ENCODE data around the gene BTF3. TPM values are rescaled to one million over a fixed set of nuclear protein-coding genes. Genes with fewer than 3 reads are reported as not detected.

The BTF3 gene
- total and polyA plus RNA-seq, 2 of the 13 experiments (the other 11 are each of a cell fraction or from before 2014, with no cell fraction given) = 557 to 698 TPM

- H3K27me3 ChIP-seq (ENCODE audit: control insufficient read depth in 1 of 2, insufficient read depth in 2 of 2, low read length in 2 of 2) = no peaks in the 10 kb centered on the region
- H3K9me3 ChIP-seq (ENCODE audit: low read length) = no peaks in the 10 kb centered on the region
- FAIRE-seq = no peak
- no peak for ATAC-seq
- H3K9ac ChIP-seq (ENCODE audit: insufficient read depth, low read depth, low read length) = no peak overlapping the region
- in situ Hi-C loops (cut with HindIII; ENCODE audit: extremely low pct_ligation_motif_present, low pct_unique_long_range_greater_than_20kb) = no loop called here
- POLR2A ChIA-PET = no interaction called here
- no peaks in the 10 kb centered on the region for H3K79me2 ChIP-seq (ENCODE audit: insufficient read depth, low read length)
- H3K4me3 ChIP-seq (replicated peaks in 1 of 3; ENCODE audit: insufficient read depth in 1 of 3, low read depth in 2 of 3, low read length in 3 of 3) = no peak overlapping the region
- no peak for DNase-seq (ENCODE audit: low spot score)
- 4% methylated on average over 1 of the region's 1 CpG for WGBS (ENCODE audit: low lambda C conversion rate)
- no peaks in the 10 kb centered on the region for H4K20me1 ChIP-seq (ENCODE audit: insufficient read depth, low read length)
- H3K4me2 ChIP-seq (ENCODE audit: low read depth, low read length) = no peak overlapping the region
- no peaks in the 10 kb centered on the region for H3K36me3 ChIP-seq (replicated peaks in 1 of 2; ENCODE audit: control insufficient read depth in 1 of 2, insufficient read depth in 2 of 2, low read length in 2 of 2)
- BruUV-seq (replicated peaks) = no TSS peak
- no peak overlapping the region for H2AFZ ChIP-seq (ENCODE audit: low read length)
- CTCF ChIA-PET (ENCODE audit: low intra/inter-chr PET ratio, low total read pairs) = no interaction called here
- intact Hi-C loops (cut with micrococcal nuclease; ENCODE audit: unreplicated experiment) = no loop called here
- no peak for TF ChIP-seq ZNF780A (CRISPR knock-in tag; IDR thresholded peaks at IDR 0.05)
- TF ChIP-seq CEBPB (IDR thresholded peaks at IDR 0.05; ENCODE audit: borderline replicate concordance, low read depth, low read length) = 0 out of 2 replicates have a peak, but pooled peaks have one; percentile 6
- H3K4me1 ChIP-seq (ENCODE audit: insufficient read depth, low read length) = peaks cover 32% of the 10 kb centered on the region
- H3K27ac ChIP-seq (ENCODE audit: extremely low read length, insufficient read depth, low read length) = no peak overlapping the region
These were observed 25.6 kb downstream of the BTF3 start for GRCh38 chr5:73523861-73524260.

GRCh38 chr5:73525606-73526203 is 27.5 kb downstream of the BTF3 start:
- DNase-seq (ENCODE audit: low spot score) (no peak), FAIRE-seq (peak; percentile 8), ATAC-seq (no peak)
- peak overlapping the region in 1 of 3 experiments; percentile 28; a peak in 2 of 6 replicates for H3K4me3 ChIP-seq (replicated peaks in 1 of 3; ENCODE audit: insufficient read depth in 1 of 3, low read depth in 2 of 3, low read length in 3 of 3)
- H3K36me3 ChIP-seq (replicated peaks in 1 of 2; ENCODE audit: control insufficient read depth in 1 of 2, insufficient read depth in 2 of 2, low read length in 2 of 2) = no peaks in the 10 kb centered on the region
- H3K9ac ChIP-seq (ENCODE audit: insufficient read depth, low read depth, low read length) = no peak overlapping the region
- peak overlapping the region; percentile 49 for H3K4me2 ChIP-seq (ENCODE audit: low read depth, low read length)
- no TSS peak for BruUV-seq (replicated peaks)
- H3K27ac ChIP-seq (ENCODE audit: extremely low read length, insufficient read depth, low read length) = no peak overlapping the region
- intact Hi-C loops (cut with micrococcal nuclease; ENCODE audit: unreplicated experiment) = no loop called here
- ChIA-PET CTCF (ENCODE audit: low intra/inter-chr PET ratio, low total read pairs) (no interaction called here), POLR2A (interaction anchor here (0.8 kb wide), 1 partner anchor 28 kb away, joined by 3 read pairs; the partner anchor contains the start of gene BTF3)
- WGBS (ENCODE audit: low lambda C conversion rate) = 11% methylated on average over 3 of the region's 3 CpGs
- no peaks in the 10 kb centered on the region for H3K9me3 ChIP-seq (ENCODE audit: low read length)
- H2AFZ ChIP-seq (ENCODE audit: low read length) = no peak overlapping the region
- H3K4me1 ChIP-seq (ENCODE audit: insufficient read depth, low read length) = peaks cover 27% of the 10 kb centered on the region
- no peaks in the 10 kb centered on the region for H3K79me2 ChIP-seq (ENCODE audit: insufficient read depth, low read length)
- no peaks in the 10 kb centered on the region for H4K20me1 ChIP-seq (ENCODE audit: insufficient read depth, low read length)
- in situ Hi-C loops (cut with HindIII; ENCODE audit: extremely low pct_ligation_motif_present, low pct_unique_long_range_greater_than_20kb) = no loop called here
- H3K27me3 ChIP-seq (ENCODE audit: control insufficient read depth in 1 of 2, insufficient read depth in 2 of 2, low read length in 2 of 2) = no peaks in the 10 kb centered on the region
- TF ChIP-seq, protein P1, sequence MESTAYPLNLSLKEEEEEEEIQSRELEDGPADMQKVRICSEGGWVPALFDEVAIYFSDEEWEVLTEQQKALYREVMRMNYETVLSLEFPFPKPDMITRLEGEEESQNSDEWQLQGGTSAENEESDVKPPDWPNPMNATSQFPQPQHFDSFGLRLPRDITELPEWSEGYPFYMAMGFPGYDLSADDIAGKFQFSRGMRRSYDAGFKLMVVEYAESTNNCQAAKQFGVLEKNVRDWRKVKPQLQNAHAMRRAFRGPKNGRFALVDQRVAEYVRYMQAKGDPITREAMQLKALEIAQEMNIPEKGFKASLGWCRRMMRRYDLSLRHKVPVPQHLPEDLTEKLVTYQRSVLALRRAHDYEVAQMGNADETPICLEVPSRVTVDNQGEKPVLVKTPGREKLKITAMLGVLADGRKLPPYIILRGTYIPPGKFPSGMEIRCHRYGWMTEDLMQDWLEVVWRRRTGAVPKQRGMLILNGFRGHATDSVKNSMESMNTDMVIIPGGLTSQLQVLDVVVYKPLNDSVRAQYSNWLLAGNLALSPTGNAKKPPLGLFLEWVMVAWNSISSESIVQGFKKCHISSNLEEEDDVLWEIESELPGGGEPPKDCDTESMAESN (CRISPR knock-in tag; conservative IDR thresholded peaks at IDR 0.05) = no peak
- TF ChIP-seq ZNF746 (CRISPR knock-in tag; IDR thresholded peaks at IDR 0.05) (no peak), ZNF468 (CRISPR knock-in tag; IDR thresholded peaks at IDR 0.05) (no peak), MEIS1 (CRISPR knock-in tag; IDR thresholded peaks at IDR 0.05; ENCODE audit: borderline replicate concordance) (no peak), FOXA3 (CRISPR knock-in tag; IDR thresholded peaks at IDR 0.05) (peak; percentile 72), RXRA (CRISPR knock-in tag; IDR thresholded peaks at IDR 0.05) (no peak), HNF4A (CRISPR knock-in tag; IDR thresholded peaks at IDR 0.05) (peak; percentile 57)
- TF ChIP-seq, protein P2, sequence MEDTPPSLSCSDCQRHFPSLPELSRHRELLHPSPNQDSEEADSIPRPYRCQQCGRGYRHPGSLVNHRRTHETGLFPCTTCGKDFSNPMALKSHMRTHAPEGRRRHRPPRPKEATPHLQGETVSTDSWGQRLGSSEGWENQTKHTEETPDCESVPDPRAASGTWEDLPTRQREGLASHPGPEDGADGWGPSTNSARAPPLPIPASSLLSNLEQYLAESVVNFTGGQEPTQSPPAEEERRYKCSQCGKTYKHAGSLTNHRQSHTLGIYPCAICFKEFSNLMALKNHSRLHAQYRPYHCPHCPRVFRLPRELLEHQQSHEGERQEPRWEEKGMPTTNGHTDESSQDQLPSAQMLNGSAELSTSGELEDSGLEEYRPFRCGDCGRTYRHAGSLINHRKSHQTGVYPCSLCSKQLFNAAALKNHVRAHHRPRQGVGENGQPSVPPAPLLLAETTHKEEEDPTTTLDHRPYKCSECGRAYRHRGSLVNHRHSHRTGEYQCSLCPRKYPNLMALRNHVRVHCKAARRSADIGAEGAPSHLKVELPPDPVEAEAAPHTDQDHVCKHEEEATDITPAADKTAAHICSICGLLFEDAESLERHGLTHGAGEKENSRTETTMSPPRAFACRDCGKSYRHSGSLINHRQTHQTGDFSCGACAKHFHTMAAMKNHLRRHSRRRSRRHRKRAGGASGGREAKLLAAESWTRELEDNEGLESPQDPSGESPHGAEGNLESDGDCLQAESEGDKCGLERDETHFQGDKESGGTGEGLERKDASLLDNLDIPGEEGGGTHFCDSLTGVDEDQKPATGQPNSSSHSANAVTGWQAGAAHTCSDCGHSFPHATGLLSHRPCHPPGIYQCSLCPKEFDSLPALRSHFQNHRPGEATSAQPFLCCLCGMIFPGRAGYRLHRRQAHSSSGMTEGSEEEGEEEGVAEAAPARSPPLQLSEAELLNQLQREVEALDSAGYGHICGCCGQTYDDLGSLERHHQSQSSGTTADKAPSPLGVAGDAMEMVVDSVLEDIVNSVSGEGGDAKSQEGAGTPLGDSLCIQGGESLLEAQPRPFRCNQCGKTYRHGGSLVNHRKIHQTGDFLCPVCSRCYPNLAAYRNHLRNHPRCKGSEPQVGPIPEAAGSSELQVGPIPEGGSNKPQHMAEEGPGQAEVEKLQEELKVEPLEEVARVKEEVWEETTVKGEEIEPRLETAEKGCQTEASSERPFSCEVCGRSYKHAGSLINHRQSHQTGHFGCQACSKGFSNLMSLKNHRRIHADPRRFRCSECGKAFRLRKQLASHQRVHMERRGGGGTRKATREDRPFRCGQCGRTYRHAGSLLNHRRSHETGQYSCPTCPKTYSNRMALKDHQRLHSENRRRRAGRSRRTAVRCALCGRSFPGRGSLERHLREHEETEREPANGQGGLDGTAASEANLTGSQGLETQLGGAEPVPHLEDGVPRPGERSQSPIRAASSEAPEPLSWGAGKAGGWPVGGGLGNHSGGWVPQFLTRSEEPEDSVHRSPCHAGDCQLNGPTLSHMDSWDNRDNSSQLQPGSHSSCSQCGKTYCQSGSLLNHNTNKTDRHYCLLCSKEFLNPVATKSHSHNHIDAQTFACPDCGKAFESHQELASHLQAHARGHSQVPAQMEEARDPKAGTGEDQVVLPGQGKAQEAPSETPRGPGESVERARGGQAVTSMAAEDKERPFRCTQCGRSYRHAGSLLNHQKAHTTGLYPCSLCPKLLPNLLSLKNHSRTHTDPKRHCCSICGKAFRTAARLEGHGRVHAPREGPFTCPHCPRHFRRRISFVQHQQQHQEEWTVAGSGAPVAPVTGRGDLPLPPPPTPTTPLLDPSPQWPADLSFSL (CRISPR knock-in tag; IDR thresholded peaks at IDR 0.05) = no peak
